Skeletal muscle satellite cell (primary cell): Measurements from ENCODE around the gene TRRAP.

Experiments
- H3K27me3 ChIP-seq: 2 replicates; pipeline ENCODE4 v1.7.0; 2013; ENCODE audit warnings: low read length; ENCODE audit not compliant: control insufficient read depth, insufficient read depth
- H3K36me3 ChIP-seq: 2 replicates; pipeline ENCODE4 v1.7.0; 2013; ENCODE audit warnings: mild to moderate bottlenecking, control low read depth, low read length; ENCODE audit not compliant: insufficient read depth
- H3K4me1 ChIP-seq: 2 replicates; pipeline ENCODE4 v1.7.0; 2013; ENCODE audit warnings: low read length; ENCODE audit not compliant: control insufficient read depth, insufficient read depth
- H3K4me2 ChIP-seq: 2 replicates; pipeline ENCODE4 v1.7.0; 2013; ENCODE audit warnings: mild to moderate bottlenecking, low read length
- H3K4me3 ChIP-seq: 2 replicates; pipeline ENCODE4 v1.7.0; 2013; ENCODE audit warnings: low read length
- H3K9ac ChIP-seq: 2 replicates; pipeline ENCODE4 v1.7.0; 2013; ENCODE audit warnings: mild to moderate bottlenecking, low read depth, low read length, moderate library complexity
- H3K9me3 ChIP-seq: replicated peaks from 2 replicates; pipeline ENCODE4 v1.7.0; 2013; ENCODE audit warnings: mild to moderate bottlenecking, control low read depth, low read length

TRRAP gene

GRCh38 chr7:99012722-99013121 lies 134.4 kb downstream of the TRRAP start:
- H3K4me2 ChIP-seq: no peak overlapping the region
- H3K27me3 ChIP-seq: no peaks in the 10 kb centered on the region
- H3K36me3 ChIP-seq: peaks cover 77% of the 10 kb centered on the region
- no peak overlapping the region for H3K4me3 ChIP-seq
- H3K9ac ChIP-seq: no peak overlapping the region
- no peaks in the 10 kb centered on the region for H3K4me1 ChIP-seq
- H3K9me3 ChIP-seq: no peaks in the 10 kb centered on the region

- Histone ChIP-seq H3K4me1 (no peaks in the 10 kb centered on the region), H3K27me3 (no peaks in the 10 kb centered on the region), H3K36me3 (peaks cover 71% of the 10 kb centered on the region), H3K9me3 (no peaks in the 10 kb centered on the region), H3K4me3 (no peak overlapping the region), H3K9ac (no peak overlapping the region), H3K4me2 (no peak overlapping the region)
Observed at GRCh38 chr7:99013266-99014112, 135.2 kb downstream of the TRRAP start.

DNA sequence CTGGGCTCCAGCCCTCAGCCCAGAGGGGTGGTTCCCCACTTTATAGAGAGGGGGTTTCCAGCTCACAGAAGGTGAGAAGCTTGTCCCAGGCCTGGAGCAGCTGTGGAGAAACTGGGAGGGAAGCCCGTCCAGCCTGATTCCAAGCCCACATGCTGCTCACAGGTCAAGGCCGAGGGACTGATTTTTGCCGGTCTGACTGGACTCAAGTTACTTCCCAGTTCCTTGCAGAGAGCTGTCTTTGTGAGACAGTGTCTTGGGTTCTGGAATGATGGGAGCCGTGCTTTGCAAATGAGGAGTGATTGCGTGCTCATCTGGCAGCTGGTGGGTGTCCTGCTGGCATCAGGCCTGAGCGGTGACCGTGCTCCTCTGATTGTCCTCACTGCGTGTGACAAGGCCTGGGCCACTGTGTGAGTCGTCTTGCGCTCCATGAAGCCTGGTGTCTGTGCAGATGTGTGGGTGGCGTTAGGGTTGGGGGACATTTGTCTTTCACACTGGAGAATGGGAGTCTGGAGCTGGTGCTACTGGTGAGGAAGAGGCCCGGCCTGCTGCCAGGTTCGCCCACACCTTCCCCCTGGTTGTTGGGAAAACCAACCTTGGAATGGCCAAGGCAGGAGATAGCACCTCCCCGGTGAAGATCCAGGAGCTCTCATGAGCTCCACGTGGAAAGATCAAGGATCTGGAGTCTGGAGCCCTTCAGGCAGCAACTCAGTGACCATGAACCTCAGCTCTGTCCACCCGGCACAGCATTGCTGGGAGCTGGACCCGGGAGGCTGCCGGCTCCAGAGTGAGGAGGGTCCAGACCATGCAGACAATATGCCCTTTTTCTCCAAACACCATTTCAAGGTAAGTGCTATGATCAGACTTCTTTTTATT lies 136.0 kb downstream of the TRRAP start:
- no peaks in the 10 kb centered on the region for H3K27me3 ChIP-seq
- no peak overlapping the region for H3K4me3 ChIP-seq
- peaks cover 63% of the 10 kb centered on the region for H3K36me3 ChIP-seq

GRCh38 chr7:99016196-99016595 lies 137.9 kb downstream of the TRRAP start:
- Histone ChIP-seq H3K9ac (no peak overlapping the region), H3K4me1 (no peaks in the 10 kb centered on the region), H3K4me3 (no peak overlapping the region), H3K4me2 (no peak overlapping the region), H3K36me3 (peaks cover 60% of the 10 kb centered on the region), H3K9me3 (no peaks in the 10 kb centered on the region), H3K27me3 (no peaks in the 10 kb centered on the region)

More for the DNA sequence above, 136.0 kb downstream of the TRRAP start:
- H3K9me3 ChIP-seq: no peaks in the 10 kb centered on the region
- H3K4me2 ChIP-seq: no peak overlapping the region
- no peak overlapping the region for H3K9ac ChIP-seq
- no peaks in the 10 kb centered on the region for H3K4me1 ChIP-seq

DNA sequence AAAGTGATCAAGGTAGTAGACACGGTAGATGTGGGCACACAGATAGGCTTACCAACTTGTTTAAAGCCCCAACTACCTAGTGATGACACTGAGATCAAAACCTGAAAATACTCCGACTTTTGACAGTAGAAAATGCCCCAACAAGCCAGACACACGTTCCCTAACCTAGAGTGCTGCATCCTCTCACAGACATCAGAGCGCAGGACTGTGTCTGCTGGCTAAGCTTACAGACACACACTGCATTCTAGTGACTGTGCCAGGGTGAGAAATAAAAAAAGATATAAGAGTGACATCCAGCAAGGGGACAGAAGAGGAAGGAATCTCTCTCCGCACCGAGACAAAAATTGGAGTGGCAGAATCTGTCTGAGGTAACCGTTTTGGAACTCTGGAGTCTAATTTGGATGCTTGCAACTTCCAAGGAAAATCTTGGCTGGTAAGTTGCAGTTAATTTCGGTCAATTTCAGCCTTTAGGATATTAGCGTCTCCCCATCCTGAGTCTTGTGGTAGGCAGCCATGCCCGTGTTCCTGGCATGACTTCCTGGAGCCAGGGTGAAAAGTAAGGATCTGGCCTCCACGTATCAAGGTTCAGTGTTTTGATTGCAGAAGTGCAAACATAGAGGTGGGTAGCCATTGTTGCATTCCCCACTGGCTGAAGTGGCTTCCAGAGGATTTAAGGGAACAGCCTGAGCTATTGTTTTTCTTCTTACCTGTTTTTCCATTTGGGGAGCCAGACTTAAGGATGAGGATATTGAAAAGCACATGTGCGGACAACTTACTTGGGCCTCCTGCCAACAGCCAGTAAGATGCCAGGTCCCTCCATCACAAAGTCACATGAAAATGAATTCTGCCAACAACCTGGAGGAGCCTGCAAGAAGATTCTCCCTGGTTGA lies 141.4 kb downstream of the TRRAP start:
- H3K4me2 ChIP-seq: no peak overlapping the region
- H3K9me3 ChIP-seq: no peaks in the 10 kb centered on the region
- H3K27me3 ChIP-seq: no peaks in the 10 kb centered on the region
- H3K4me3 ChIP-seq: no peak overlapping the region
- H3K4me1 ChIP-seq: peaks cover 8% of the 10 kb centered on the region
- H3K9ac ChIP-seq: no peak overlapping the region
- peaks cover 27% of the 10 kb centered on the region for H3K36me3 ChIP-seq

GRCh38 chr7:99020413-99020715 lies 142.0 kb downstream of the TRRAP start:
- no peak overlapping the region for H3K9ac ChIP-seq
- H3K4me2 ChIP-seq: no peak overlapping the region
- H3K9me3 ChIP-seq: no peaks in the 10 kb centered on the region
- peaks cover 8% of the 10 kb centered on the region for H3K4me1 ChIP-seq
- no peaks in the 10 kb centered on the region for H3K27me3 ChIP-seq
- H3K36me3 ChIP-seq: peaks cover 22% of the 10 kb centered on the region
- no peak overlapping the region for H3K4me3 ChIP-seq

DNA sequence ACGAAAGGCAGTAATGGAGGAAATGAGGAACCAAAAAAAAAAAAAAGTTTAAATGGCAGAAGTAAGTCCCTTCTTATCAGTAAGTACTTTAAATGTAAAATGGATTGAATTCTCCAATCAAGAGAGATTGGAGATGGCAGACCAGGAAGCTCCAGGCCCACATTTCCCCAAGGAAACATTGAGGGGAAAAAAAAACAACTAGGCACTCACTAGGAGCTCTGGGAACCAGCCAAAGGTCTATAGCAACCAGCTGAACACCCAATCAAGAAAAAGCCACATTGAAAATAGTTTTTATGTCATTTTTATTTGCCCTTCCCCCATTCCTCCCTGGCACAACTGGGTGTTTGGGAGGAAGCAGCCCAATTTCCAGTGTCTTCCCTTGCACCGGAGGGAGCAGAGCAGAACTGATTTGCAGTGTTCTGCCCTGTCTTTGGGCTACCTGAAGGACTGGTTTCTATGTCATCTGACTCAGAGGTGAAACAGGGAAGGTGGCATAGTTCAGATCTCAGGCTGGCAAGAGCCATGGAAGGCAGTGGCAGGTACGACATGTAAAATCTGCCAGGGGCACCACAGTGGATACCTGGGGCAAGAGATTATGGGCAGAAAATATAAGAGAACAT lies 143.7 kb downstream of the TRRAP start:
- Histone ChIP-seq H3K36me3 (peaks cover 13% of the 10 kb centered on the region), H3K27me3 (no peaks in the 10 kb centered on the region), H3K4me2 (no peak overlapping the region)

GRCh38 chr7:99024066-99024465 lies 145.7 kb downstream of the TRRAP start:
- no peaks in the 10 kb centered on the region for H3K9me3 ChIP-seq
- peaks cover 8% of the 10 kb centered on the region for H3K4me1 ChIP-seq
- no peaks in the 10 kb centered on the region for H3K27me3 ChIP-seq
- peaks cover 28% of the 10 kb centered on the region for H3K36me3 ChIP-seq
- no peak overlapping the region for H3K4me2 ChIP-seq
- H3K9ac ChIP-seq: no peak overlapping the region
- no peak overlapping the region for H3K4me3 ChIP-seq

More for the DNA sequence above, 143.7 kb downstream of the TRRAP start:
- Histone ChIP-seq H3K4me3 (no peak overlapping the region), H3K9me3 (no peaks in the 10 kb centered on the region), H3K9ac (no peak overlapping the region), H3K4me1 (peaks cover 8% of the 10 kb centered on the region)

- Histone ChIP-seq H3K4me1 (peaks cover 8% of the 10 kb centered on the region), H3K36me3 (peaks cover 47% of the 10 kb centered on the region), H3K4me2 (no peak overlapping the region), H3K9ac (no peak overlapping the region), H3K9me3 (no peaks in the 10 kb centered on the region), H3K4me3 (no peak overlapping the region), H3K27me3 (no peaks in the 10 kb centered on the region)
Observed at GRCh38 chr7:99027241-99027640, 148.9 kb downstream of the TRRAP start.

DNA sequence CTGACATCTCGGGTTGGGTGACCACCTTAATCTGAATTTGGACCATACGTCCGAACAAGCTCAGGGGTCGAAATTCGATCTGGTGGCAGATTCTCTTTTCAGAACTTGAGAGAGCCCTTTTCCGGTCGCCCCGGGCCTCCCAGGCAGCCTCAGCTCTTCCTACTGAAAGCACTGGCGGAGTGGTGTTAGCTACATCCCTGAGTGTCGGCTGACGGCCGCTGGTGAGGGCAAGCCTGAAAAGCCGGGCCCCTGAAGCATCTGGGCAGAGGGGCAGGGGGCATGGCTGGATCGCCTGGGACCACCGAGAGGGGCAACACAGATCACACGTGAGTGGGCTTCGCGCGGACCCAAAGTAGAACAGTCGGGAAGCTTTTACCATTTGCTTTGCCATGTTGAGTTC lies 149.5 kb downstream of the TRRAP start:
- Histone ChIP-seq H3K4me2 (no peak overlapping the region), H3K27me3 (no peaks in the 10 kb centered on the region), H3K36me3 (peaks cover 51% of the 10 kb centered on the region)

More for the DNA sequence above, 149.5 kb downstream of the TRRAP start:
- Histone ChIP-seq H3K4me1 (peaks cover 8% of the 10 kb centered on the region), H3K9me3 (no peaks in the 10 kb centered on the region), H3K4me3 (no peak overlapping the region), H3K9ac (no peak overlapping the region)
